H1 (cell line): ENCODE results near the gene CD59.

Experiments used
- BACH1 ChIP-seq: IDR thresholded peaks from 2 replicates; pipeline ENCODE4 v1.6.1; 2012; ENCODE audit warnings: low read length, improper control_type of control experiment
- CREB1 ChIP-seq: IDR thresholded peaks from 2 replicates; pipeline ENCODE4 v1.6.1; 2012; ENCODE audit warnings: inconsistent platforms
- EGR1 ChIP-seq: IDR thresholded peaks from 2 replicates; pipeline ENCODE4 v1.6.1; 2011; ENCODE audit warnings: low read depth, low read length, borderline replicate concordance
- GTF2F1 ChIP-seq: IDR thresholded peaks from 2 replicates; pipeline ENCODE4 v1.6.1; 2012; ENCODE audit warnings: low read depth, low read length, improper control_type of control experiment, borderline replicate concordance
- RNF2 ChIP-seq: fragments of 200-900, 300-1000 bp; sonication (generic); IDR thresholded peaks from 2 replicates; pipeline ENCODE4 v1.7.1; 2016; ENCODE audit warnings: borderline replicate concordance, low read depth, mild to moderate bottlenecking, antibody characterized with exemption, low read length; ENCODE audit not compliant: poor library complexity, severe bottlenecking; ENCODE audit errors: missing control alignments
- TF ChIP-seq, protein P1 (sequence below), 3 experiments: IDR thresholded peaks; 1 replicate in 2 of 3; 2 replicates in 1 of 3; pipeline versions ENCODE4 v1.5.1 to v1.6.1; 2011; ENCODE audit warnings: low read length in 3 of 3, mild to moderate bottlenecking in 3 of 3, inconsistent platforms in 2 of 3, low read depth in 1 of 3, moderate library complexity in 1 of 3; ENCODE audit not compliant: insufficient read depth in 1 of 3; ENCODE audit errors: control extremely low read depth in 1 of 3
- TF ChIP-seq, protein P2 (sequence below): IDR thresholded peaks from 2 replicates; pipeline ENCODE4 v1.6.1; 2012; ENCODE audit warnings: low read length, inconsistent platforms

DNA sequence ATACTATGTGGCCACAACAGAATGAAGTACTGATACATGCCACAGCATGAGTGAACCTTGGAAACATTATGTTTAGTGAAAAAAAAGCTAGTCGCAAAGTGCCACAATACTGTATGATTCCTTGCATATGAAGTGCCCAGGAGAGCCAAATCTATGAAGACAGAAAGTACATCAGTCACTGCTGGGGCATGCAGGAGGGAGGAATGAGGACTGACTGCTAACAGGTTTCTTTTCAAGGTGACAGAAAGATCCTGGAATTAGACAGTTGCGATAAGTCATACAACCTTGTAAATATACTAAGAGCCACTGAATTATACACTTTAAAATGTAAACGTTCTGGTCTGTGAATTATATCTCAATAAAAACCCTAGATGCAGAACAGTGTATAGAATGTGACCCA, 23.8 kb downstream of the CD59 start:
- TF ChIP-seq, protein P1, sequence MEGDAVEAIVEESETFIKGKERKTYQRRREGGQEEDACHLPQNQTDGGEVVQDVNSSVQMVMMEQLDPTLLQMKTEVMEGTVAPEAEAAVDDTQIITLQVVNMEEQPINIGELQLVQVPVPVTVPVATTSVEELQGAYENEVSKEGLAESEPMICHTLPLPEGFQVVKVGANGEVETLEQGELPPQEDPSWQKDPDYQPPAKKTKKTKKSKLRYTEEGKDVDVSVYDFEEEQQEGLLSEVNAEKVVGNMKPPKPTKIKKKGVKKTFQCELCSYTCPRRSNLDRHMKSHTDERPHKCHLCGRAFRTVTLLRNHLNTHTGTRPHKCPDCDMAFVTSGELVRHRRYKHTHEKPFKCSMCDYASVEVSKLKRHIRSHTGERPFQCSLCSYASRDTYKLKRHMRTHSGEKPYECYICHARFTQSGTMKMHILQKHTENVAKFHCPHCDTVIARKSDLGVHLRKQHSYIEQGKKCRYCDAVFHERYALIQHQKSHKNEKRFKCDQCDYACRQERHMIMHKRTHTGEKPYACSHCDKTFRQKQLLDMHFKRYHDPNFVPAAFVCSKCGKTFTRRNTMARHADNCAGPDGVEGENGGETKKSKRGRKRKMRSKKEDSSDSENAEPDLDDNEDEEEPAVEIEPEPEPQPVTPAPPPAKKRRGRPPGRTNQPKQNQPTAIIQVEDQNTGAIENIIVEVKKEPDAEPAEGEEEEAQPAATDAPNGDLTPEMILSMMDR (IDR thresholded peaks at IDR 0.05; ENCODE audit: control extremely low read depth in 1 of 3, insufficient read depth in 1 of 3, low read depth in 1 of 3, low read length in 3 of 3), result no peak
- no peak for TF ChIP-seq GTF2F1
- no peak for TF ChIP-seq CREB1
- TF ChIP-seq RNF2, result no peak
- TF ChIP-seq BACH1, result no peak
- TF ChIP-seq EGR1, result no peak
- TF ChIP-seq, protein P2, sequence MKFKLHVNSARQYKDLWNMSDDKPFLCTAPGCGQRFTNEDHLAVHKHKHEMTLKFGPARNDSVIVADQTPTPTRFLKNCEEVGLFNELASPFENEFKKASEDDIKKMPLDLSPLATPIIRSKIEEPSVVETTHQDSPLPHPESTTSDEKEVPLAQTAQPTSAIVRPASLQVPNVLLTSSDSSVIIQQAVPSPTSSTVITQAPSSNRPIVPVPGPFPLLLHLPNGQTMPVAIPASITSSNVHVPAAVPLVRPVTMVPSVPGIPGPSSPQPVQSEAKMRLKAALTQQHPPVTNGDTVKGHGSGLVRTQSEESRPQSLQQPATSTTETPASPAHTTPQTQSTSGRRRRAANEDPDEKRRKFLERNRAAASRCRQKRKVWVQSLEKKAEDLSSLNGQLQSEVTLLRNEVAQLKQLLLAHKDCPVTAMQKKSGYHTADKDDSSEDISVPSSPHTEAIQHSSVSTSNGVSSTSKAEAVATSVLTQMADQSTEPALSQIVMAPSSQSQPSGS, result no peak
